GM23338 (cell line): Measurements from ENCODE around the gene AKAP17A.
"Not testable (repeated sequence)": the region's sequence is repeated elsewhere in the genome, so short reads cannot be mapped to it uniquely, and the experiment has no call there.

Source experiments
- CTCF ChIP-seq, 2 experiments: fragments of 200-600 bp in 1 of 2; sonication (generic) in 1 of 2; conservative IDR thresholded peaks; 2 replicates each; pipeline versions ENCODE4 v1.5.1 to v1.6.1; 2016 to 2017; ENCODE audit warnings: antibody characterized with exemption in 2 of 2, low read depth in 2 of 2, mild to moderate bottlenecking in 2 of 2, moderate library complexity in 1 of 2
- EZH2 ChIP-seq: fragments of 200-600 bp; sonication (generic); IDR thresholded peaks from one replicate; pipeline ENCODE4 v1.8.0; 2017; ENCODE audit warnings: antibody characterized with exemption, mild to moderate bottlenecking, low read depth; ENCODE audit not compliant: unreplicated experiment
- EZH2phosphoT487 ChIP-seq: fragments of 200-600 bp; sonication (generic); IDR thresholded peaks from one replicate; pipeline ENCODE4 v1.8.1; 2018; ENCODE audit warnings: antibody characterized with exemption; ENCODE audit not compliant: unreplicated experiment
- NANOG ChIP-seq: IDR thresholded peaks from 2 replicates; pipeline ENCODE4 v1.6.1; 2016; ENCODE audit warnings: antibody characterized with exemption, borderline replicate concordance
- POLR2AphosphoS5 ChIP-seq: IDR thresholded peaks from 2 replicates; pipeline ENCODE4 v1.6.1; 2016; ENCODE audit warnings: antibody characterized with exemption, low read depth
- REST ChIP-seq: IDR thresholded peaks from one replicate; pipeline ENCODE4 v1.6.1; 2018; ENCODE audit warnings: antibody characterized with exemption; ENCODE audit not compliant: unreplicated experiment
- ZNF331 ChIP-seq: fragments of 250-450 bp; sonication (Bioruptor Pico); IDR thresholded peaks from 2 replicates; pipeline ENCODE4 v1.5.0; 2020; ENCODE audit warnings: low read depth, mild to moderate bottlenecking, moderate library complexity

GRCh38 chrX:1557442-1557841 lies 34.0 kb upstream of the AKAP17A start:
- TF ChIP-seq POLR2AphosphoS5; EZH2phosphoT487; CTCF (conservative IDR thresholded peaks at IDR 0.05; ENCODE audit: low read depth in 2 of 2); EZH2; NANOG; REST; ZNF331: not testable (repeated sequence)
